Osteoblast (primary cell): ENCODE data around the gene RPS19BP1. TPM values are rescaled to one million over a fixed set of nuclear protein-coding genes. Genes with fewer than 3 reads are reported as not detected.

ENCODE experiments used
- DNase-seq: peaks from one replicate; pipeline ENCODE4 v3.0.0; 2011; ENCODE audit warnings: low spot score, mixed read lengths; ENCODE audit not compliant: insufficient read length; ENCODE audit errors: missing footprints
- H2AFZ ChIP-seq: 2 replicates; pipeline ENCODE4 v1.6.0; 2011; ENCODE audit warnings: mild to moderate bottlenecking, low read length
- H3K27ac ChIP-seq: 2 replicates; pipeline ENCODE4 v1.5.1; 2011; ENCODE audit warnings: mild to moderate bottlenecking, low read depth, low read length, moderate library complexity
- H3K27me3 ChIP-seq: 2 replicates; pipeline ENCODE4 v1.6.0; 2012; ENCODE audit warnings: mild to moderate bottlenecking, control low read depth, inconsistent platforms, low read length, moderate library complexity; ENCODE audit not compliant: insufficient read depth
- H3K36me3 ChIP-seq: 2 replicates; pipeline ENCODE4 v1.5.1; 2011; ENCODE audit warnings: mild to moderate bottlenecking, low read length, control low read depth, moderate library complexity; ENCODE audit not compliant: insufficient read depth
- H3K4me1 ChIP-seq: 2 replicates; pipeline ENCODE4 v1.5.1; 2011; ENCODE audit warnings: mild to moderate bottlenecking, low read length, control low read depth, moderate library complexity; ENCODE audit not compliant: insufficient read depth
- H3K4me2 ChIP-seq: 2 replicates; pipeline ENCODE4 v1.6.0; 2011; ENCODE audit warnings: mild to moderate bottlenecking, low read length; ENCODE audit not compliant: insufficient read depth
- H3K4me3 ChIP-seq: fragments of 200-600 bp; sonication (generic); 3 replicates; pipeline ENCODE4 v1.5.1; 2012; ENCODE audit warnings: mild to moderate bottlenecking, low read length, inconsistent platforms; ENCODE audit not compliant: insufficient read depth
- H3K79me2 ChIP-seq: 2 replicates; pipeline ENCODE4 v1.6.0; 2012; ENCODE audit warnings: mild to moderate bottlenecking, low read length, control low read depth, inconsistent platforms; ENCODE audit not compliant: insufficient read depth
- H3K9me3 ChIP-seq: 2 replicates; pipeline ENCODE4 v1.5.1; 2011; ENCODE audit warnings: low read depth, low read length, control low read depth
- H4K20me1 ChIP-seq: 2 replicates; pipeline ENCODE4 v1.6.0; 2012; ENCODE audit warnings: mild to moderate bottlenecking, low read length, control low read depth; ENCODE audit not compliant: insufficient read depth
- CTCF ChIP-seq: IDR thresholded peaks from 2 replicates; pipeline ENCODE4 v1.5.1; 2011; ENCODE audit warnings: mild to moderate bottlenecking, low read depth, low read length, moderate library complexity; ENCODE audit errors: extremely low read depth
- total RNA-seq: library from RNA; depleted of rRNA; stranded (reverse); fragments of >200 nt; gene quantifications from 2 replicates; pipeline ENCODE4 v1.2.3, GENCODE V29; 2012

Gene RPS19BP1
- total RNA-seq, 1 donor = 34.7 TPM

DNA sequence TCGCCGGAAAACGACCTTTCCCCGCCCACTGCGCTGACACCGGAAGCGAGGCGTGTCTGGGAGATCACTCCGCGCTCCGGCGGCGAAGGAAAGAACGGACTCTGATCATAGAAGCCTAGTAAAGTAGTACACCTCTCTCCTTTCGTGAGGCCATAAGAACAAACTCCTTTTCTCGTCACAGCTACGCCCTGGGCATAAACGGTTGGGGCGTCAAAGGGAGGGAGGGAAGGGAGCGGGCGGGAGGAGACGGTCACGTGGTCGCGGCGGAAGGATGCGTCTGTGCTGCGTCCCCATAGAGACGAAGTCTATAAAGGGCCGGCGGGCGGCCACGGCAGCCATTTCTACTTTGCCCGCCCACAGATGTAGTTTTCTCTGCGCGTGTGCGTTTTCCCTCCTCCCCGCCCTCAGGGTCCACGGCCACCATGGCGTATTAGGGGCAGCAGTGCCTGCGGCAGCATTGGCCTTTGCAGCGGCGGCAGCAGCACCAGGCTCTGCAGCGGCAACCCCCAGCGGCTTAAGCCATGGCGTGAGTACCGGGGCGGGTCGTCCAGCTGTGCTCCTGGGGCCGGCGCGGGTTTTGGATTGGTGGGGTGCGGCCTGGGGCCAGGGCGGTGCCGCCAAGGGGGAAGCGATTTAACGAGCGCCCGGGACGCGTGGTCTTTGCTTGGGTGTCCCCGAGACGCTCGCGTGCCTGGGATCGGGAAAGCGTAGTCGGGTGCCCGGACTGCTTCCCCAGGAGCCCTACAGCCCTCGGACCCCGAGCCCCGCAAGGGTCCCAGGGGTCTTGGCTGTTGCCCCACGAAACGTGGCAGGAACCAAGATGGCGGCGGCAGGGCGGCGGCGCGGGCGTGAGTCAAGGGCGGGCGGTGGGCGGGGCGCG lies 12.1 kb downstream of the RPS19BP1 start, which contains the start of gene ATF4:
Gene ATF4, plus strand, starts transcription at position 337 of the 880 bp plus-strand sequence. CDS start 884 bp downstream, outside the sequence.
- Histone ChIP-seq H3K36me3 (peaks cover 47% of the 10 kb centered on the region), H2AFZ (peak within 1 kb of the TSS; percentile 95), H3K27ac (peak within 1 kb of the TSS; percentile 98), H3K9me3 (no peaks in the 10 kb centered on the region), H3K4me2 (peak within 1 kb of the TSS; percentile 98), H4K20me1 (peaks cover 44% of the 10 kb centered on the region), H3K4me1 (peaks cover 33% of the 10 kb centered on the region), H3K79me2 (peaks cover 53% of the 10 kb centered on the region), H3K4me3 (peak within 1 kb of the TSS; percentile 97), H3K27me3 (no peaks in the 10 kb centered on the region)
- no peak for TF ChIP-seq CTCF
- peak; percentile 93 for DNase-seq

DNA sequence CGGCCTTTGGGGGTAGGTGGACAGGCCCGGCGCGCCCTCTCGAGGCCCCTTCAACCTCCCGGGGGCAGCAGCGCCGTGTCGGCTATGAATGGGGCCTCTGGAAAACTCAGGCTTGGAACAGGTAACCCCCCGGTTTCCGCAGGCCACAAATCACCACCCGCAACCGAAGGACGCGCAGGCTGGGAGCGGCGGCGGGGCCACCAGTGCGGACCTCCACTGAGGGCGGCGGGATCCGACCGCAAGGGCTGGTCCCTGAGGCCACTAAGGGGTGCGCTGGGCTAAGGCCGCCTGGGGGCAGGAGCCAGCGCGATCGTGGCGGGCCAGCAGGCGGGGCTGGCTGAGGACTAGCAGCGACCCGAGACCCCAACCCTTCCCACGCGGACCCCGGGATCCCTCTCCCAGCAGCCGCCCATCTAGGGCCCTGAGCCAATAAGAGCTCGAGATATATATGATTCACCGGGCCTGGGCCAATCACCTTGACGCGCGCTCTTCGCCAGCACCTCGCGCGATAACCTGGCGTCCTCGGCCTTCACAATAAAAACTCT lies 12.8 kb downstream of the RPS19BP1 start:
- H2AFZ ChIP-seq = peak overlapping the region; percentile 95

DNA sequence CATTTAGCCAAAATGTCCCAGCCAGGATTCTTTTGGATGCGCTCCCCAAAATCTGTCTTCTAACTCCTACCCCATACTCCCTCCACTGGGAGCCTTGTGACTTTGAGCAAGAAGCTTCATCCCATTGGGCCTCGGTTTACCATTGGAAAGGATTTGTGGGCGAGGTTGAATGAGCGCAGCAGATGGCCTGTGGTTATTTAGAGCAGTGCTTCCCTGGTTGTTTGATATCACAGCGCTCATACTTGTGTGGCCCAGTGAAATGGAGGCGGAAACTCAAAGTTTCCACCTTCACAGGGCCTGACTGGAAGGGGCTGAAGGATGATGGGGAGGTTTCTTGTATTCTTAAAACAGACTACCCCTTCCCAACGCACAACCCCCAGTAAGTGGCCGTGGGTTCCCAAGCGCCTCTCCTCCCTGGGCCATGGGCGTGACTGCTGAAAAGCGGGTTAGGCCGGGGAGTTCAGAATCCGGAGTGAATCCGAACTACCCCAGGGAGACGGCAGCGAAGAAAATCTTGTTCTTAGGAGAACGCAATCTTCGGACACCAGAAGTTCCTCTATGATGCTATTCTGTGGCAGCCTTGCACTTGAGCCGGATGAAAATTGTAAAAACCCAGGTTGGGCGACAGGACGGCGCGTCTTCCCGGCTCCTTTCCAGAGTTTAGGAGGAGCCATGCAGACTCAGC lies 13.4 kb downstream of the RPS19BP1 start:
- peaks cover 53% of the 10 kb centered on the region for H3K79me2 ChIP-seq
- TF ChIP-seq CTCF = no peak
- H3K4me3 ChIP-seq = peak overlapping the region; percentile 97
- DNase-seq = peak; percentile 95
- H4K20me1 ChIP-seq = peaks cover 44% of the 10 kb centered on the region
- H3K9me3 ChIP-seq = no peaks in the 10 kb centered on the region
- peak overlapping the region; percentile 83 for H2AFZ ChIP-seq
- peaks cover 50% of the 10 kb centered on the region for H3K36me3 ChIP-seq
- peak overlapping the region; percentile 98 for H3K27ac ChIP-seq
- no peaks in the 10 kb centered on the region for H3K27me3 ChIP-seq
- peaks cover 43% of the 10 kb centered on the region for H3K4me1 ChIP-seq
- H3K4me2 ChIP-seq = peak overlapping the region; percentile 98

More for the DNA sequence above, 12.8 kb downstream of the RPS19BP1 start:
- Histone ChIP-seq H3K27me3 (no peaks in the 10 kb centered on the region), H3K4me1 (peaks cover 40% of the 10 kb centered on the region), H3K4me3 (peak overlapping the region; percentile 97), H3K4me2 (peak overlapping the region; percentile 98), H4K20me1 (peaks cover 44% of the 10 kb centered on the region), H3K27ac (peak overlapping the region; percentile 98), H3K9me3 (no peaks in the 10 kb centered on the region), H3K36me3 (peaks cover 50% of the 10 kb centered on the region), H3K79me2 (peaks cover 53% of the 10 kb centered on the region)
- DNase-seq = peak; percentile 99
- peak; percentile 32 for TF ChIP-seq CTCF
